ENCODE results near the gene WDR12. TPM values are rescaled to one million over a fixed set of nuclear protein-coding genes. Genes with fewer than 3 reads are reported as not detected.

Gene WDR12
- total and polyA plus RNA-seq, 2 of the 13 experiments (the other 11 are each of a cell fraction or from before 2014, with no cell fraction given): 94.4 to 216 TPM

- TF ChIP-seq NR3C1 (CRISPR knock-in tag; IDR thresholded peaks at IDR 0.05) (no peak), ZNF501 (CRISPR knock-in tag; IDR thresholded peaks at IDR 0.05) (peak; percentile 88), NFYB (CRISPR knock-in tag; IDR thresholded peaks at IDR 0.05) (no peak), GPN1 (CRISPR knock-in tag; IDR thresholded peaks at IDR 0.05; ENCODE audit: borderline replicate concordance) (peak; percentile 69; the same call in 1 of the 2 replicates), NPAS2 (CRISPR knock-in tag; IDR thresholded peaks at IDR 0.05; ENCODE audit: borderline replicate concordance) (no peak), CBFB (CRISPR knock-in tag; IDR thresholded peaks at IDR 0.05) (peak; percentile 67), ZNF556 (CRISPR knock-in tag; IDR thresholded peaks at IDR 0.05; ENCODE audit: borderline replicate concordance) (0 out of 2 replicates have a peak, but pooled peaks have one; percentile 64), TCF7L2 (IDR thresholded peaks at IDR 0.05; ENCODE audit: low read depth, low read length) (no peak), IKZF4 (CRISPR knock-in tag; IDR thresholded peaks at IDR 0.05; ENCODE audit: borderline replicate concordance, low read depth, not compliant biosample characterization) (peak; percentile 38), HOXA5 (CRISPR knock-in tag; IDR thresholded peaks at IDR 0.05) (peak; percentile 81; the same call in 1 of the 2 replicates), SYNCRIP (IDR thresholded peaks at IDR 0.05; ENCODE audit: insufficient read depth, low read depth, low read length) (no peak), HNRNPUL1 (IDR thresholded peaks at IDR 0.05; ENCODE audit: low read depth, low read length) (no peak), ZFP90 (CRISPR knock-in tag; IDR thresholded peaks at IDR 0.05; ENCODE audit: borderline replicate concordance) (no peak; the same call in 1 of the 2 replicates), ZNF563 (CRISPR knock-in tag; IDR thresholded peaks at IDR 0.05) (0 out of 2 replicates have a peak, but pooled peaks have one; percentile 19), KMT2B (CRISPR knock-in tag; IDR thresholded peaks at IDR 0.05) (peak; percentile 70; the same call in 1 of the 2 replicates), TGIF2 (CRISPR knock-in tag; IDR thresholded peaks at IDR 0.05) (no peak), PHF8 (CRISPR knock-in tag; IDR thresholded peaks at IDR 0.05) (peak; percentile 85)
- TF ChIP-seq, protein P1, sequence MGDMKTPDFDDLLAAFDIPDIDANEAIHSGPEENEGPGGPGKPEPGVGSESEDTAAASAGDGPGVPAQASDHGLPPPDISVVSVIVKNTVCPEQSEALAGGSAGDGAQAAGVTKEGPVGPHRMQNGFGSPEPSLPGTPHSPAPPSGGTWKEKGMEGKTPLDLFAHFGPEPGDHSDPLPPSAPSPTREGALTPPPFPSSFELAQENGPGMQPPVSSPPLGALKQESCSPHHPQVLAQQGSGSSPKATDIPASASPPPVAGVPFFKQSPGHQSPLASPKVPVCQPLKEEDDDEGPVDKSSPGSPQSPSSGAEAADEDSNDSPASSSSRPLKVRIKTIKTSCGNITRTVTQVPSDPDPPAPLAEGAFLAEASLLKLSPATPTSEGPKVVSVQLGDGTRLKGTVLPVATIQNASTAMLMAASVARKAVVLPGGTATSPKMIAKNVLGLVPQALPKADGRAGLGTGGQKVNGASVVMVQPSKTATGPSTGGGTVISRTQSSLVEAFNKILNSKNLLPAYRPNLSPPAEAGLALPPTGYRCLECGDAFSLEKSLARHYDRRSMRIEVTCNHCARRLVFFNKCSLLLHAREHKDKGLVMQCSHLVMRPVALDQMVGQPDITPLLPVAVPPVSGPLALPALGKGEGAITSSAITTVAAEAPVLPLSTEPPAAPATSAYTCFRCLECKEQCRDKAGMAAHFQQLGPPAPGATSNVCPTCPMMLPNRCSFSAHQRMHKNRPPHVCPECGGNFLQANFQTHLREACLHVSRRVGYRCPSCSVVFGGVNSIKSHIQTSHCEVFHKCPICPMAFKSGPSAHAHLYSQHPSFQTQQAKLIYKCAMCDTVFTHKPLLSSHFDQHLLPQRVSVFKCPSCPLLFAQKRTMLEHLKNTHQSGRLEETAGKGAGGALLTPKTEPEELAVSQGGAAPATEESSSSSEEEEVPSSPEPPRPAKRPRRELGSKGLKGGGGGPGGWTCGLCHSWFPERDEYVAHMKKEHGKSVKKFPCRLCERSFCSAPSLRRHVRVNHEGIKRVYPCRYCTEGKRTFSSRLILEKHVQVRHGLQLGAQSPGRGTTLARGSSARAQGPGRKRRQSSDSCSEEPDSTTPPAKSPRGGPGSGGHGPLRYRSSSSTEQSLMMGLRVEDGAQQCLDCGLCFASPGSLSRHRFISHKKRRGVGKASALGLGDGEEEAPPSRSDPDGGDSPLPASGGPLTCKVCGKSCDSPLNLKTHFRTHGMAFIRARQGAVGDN (CRISPR knock-in tag; IDR thresholded peaks at IDR 0.05): peak; percentile 87
- TF ChIP-seq, protein P2, sequence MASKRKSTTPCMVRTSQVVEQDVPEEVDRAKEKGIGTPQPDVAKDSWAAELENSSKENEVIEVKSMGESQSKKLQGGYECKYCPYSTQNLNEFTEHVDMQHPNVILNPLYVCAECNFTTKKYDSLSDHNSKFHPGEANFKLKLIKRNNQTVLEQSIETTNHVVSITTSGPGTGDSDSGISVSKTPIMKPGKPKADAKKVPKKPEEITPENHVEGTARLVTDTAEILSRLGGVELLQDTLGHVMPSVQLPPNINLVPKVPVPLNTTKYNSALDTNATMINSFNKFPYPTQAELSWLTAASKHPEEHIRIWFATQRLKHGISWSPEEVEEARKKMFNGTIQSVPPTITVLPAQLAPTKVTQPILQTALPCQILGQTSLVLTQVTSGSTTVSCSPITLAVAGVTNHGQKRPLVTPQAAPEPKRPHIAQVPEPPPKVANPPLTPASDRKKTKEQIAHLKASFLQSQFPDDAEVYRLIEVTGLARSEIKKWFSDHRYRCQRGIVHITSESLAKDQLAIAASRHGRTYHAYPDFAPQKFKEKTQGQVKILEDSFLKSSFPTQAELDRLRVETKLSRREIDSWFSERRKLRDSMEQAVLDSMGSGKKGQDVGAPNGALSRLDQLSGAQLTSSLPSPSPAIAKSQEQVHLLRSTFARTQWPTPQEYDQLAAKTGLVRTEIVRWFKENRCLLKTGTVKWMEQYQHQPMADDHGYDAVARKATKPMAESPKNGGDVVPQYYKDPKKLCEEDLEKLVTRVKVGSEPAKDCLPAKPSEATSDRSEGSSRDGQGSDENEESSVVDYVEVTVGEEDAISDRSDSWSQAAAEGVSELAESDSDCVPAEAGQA (IDR thresholded peaks at IDR 0.05; ENCODE audit: low read depth): no peak
- TF ChIP-seq, protein P2 (CRISPR knock-in tag; IDR thresholded peaks at IDR 0.05; ENCODE audit: borderline replicate concordance): no peak; the same call in 1 of the 2 replicates
These were observed 40.0 kb downstream of the WDR12 start, which contains the start of gene ICA1L (continued) for GRCh38 chr2:202871300-202872141.
